Endothelial cell of umbilical vein (primary cell): ENCODE results near the gene ZNF407. TPM values are rescaled to one million over a fixed set of nuclear protein-coding genes. Genes with fewer than 3 reads are reported as not detected.

Experiments used
- BruUV-seq: library from RNA; stranded (reverse); fragments of 400-500 nt; replicated peaks from 2 replicates; lab custom pipeline; 2021; lab: Mats Ljungman, UMichigan
- CTCF ChIA-PET: fragments of 300-600, 350-600 bp; sonication (Branson Sonifier 250); formaldehyde crosslinking; loops from one replicate; lab custom pipeline; 2021; ENCODE audit warnings: antibody characterized with exemption, inconsistent platforms; lab: Charles Lee
- POLR2A ChIA-PET: fragments of 300-600, 350-600 bp; sonication (Branson Sonifier 250); formaldehyde crosslinking; loops from one replicate; lab custom pipeline; 2021; ENCODE audit warnings: antibody characterized with exemption, inconsistent platforms; lab: Charles Lee
- DNase-seq: peaks from one replicate; pipeline ENCODE4 v3.0.0-alpha.2; 2011; ENCODE audit warnings: low read depth, low spot score
- FAIRE-seq: peaks from 2 replicates; lab custom pipeline; 2011; peaks lifted over from hg19 to GRCh38; lab: Jason Lieb, UNC
- H2AFZ ChIP-seq: 2 replicates; pipeline ENCODE4 v1.6.0; 2012; ENCODE audit warnings: low read depth, low read length, control low read depth, inconsistent platforms
- H3K27ac ChIP-seq: 2 replicates; pipeline ENCODE4 v1.5.1; 2011; ENCODE audit warnings: low read depth, mild to moderate bottlenecking, control low read depth, low read length, moderate library complexity; ENCODE audit not compliant: insufficient read depth
- H3K27me3 ChIP-seq, 2 experiments: 2 replicates each; pipeline versions ENCODE4 v1.6.0 to v1.6.1; 2011; ENCODE audit warnings: low read length in 2 of 2, mixed read lengths in 1 of 2; ENCODE audit not compliant: control insufficient read depth in 2 of 2, insufficient read depth in 2 of 2
- H3K36me3 ChIP-seq, 2 experiments: 2 replicates in 1 of 2; 3 replicates in 1 of 2; pipeline ENCODE4 v1.5.1; 2011; ENCODE audit warnings: low read length in 2 of 2, mild to moderate bottlenecking in 1 of 2, moderate library complexity in 1 of 2; ENCODE audit not compliant: control insufficient read depth in 2 of 2, insufficient read depth in 2 of 2; ENCODE audit errors: extremely low read depth in 1 of 2
- H3K4me1 ChIP-seq: 3 replicates; pipeline ENCODE4 v1.5.1; 2011; ENCODE audit warnings: mild to moderate bottlenecking, low read length; ENCODE audit not compliant: control insufficient read depth, insufficient read depth; ENCODE audit errors: extremely low read depth
- H3K4me2 ChIP-seq: 2 replicates; pipeline ENCODE4 v1.6.1; 2011; ENCODE audit warnings: low read length, control low read depth, mixed read lengths; ENCODE audit not compliant: insufficient read depth
- H3K4me3 ChIP-seq, 3 experiments: fragments of 200-600 bp in 1 of 3; sonication (generic), shearing (Covaris generic) in 1 of 3; replicated peaks in 1 of 3; 2 replicates each; pipeline ENCODE4 v1.5.1; 2011 to 2016; ENCODE audit warnings: control low read depth in 3 of 3, low read length in 3 of 3, mild to moderate bottlenecking in 2 of 3, inconsistent platforms in 1 of 3, low read depth in 1 of 3, moderate library complexity in 1 of 3; ENCODE audit not compliant: insufficient read depth in 1 of 3
- H3K79me2 ChIP-seq: 2 replicates; pipeline ENCODE4 v1.6.0; 2012; ENCODE audit warnings: low read length, inconsistent platforms; ENCODE audit not compliant: control insufficient read depth, insufficient read depth
- H3K9ac ChIP-seq: replicated peaks from 2 replicates; pipeline ENCODE3; 2011; ENCODE audit warnings: low read length, control low read depth; ENCODE audit not compliant: insufficient read depth; ENCODE audit errors: extremely low read depth
- H3K9me1 ChIP-seq: replicated peaks from 3 replicates; pipeline ENCODE4 v1.6.0; 2011; ENCODE audit warnings: mild to moderate bottlenecking, low read length; ENCODE audit not compliant: control insufficient read depth, insufficient read depth; ENCODE audit errors: extremely low read depth
- H3K9me3 ChIP-seq: replicated peaks from 2 replicates; pipeline ENCODE4 v1.5.1; 2012; ENCODE audit warnings: low read length, inconsistent platforms; ENCODE audit not compliant: control insufficient read depth, insufficient read depth
- H4K20me1 ChIP-seq: replicated peaks from 2 replicates; pipeline ENCODE3; 2011; ENCODE audit warnings: mild to moderate bottlenecking, low read length; ENCODE audit not compliant: control insufficient read depth, insufficient read depth; ENCODE audit errors: extremely low read depth
- CTCF ChIP-seq, 2 donors: IDR thresholded peaks; 1 replicate in 1 of 2; 2 replicates in 1 of 2; pipeline ENCODE4 v1.5.1; 2011; ENCODE audit warnings: low read length in 2 of 2, mild to moderate bottlenecking in 2 of 2, moderate library complexity in 2 of 2, control low read depth in 1 of 2, inconsistent platforms in 1 of 2, low read depth in 1 of 2; ENCODE audit not compliant: insufficient read depth in 1 of 2; ENCODE audit errors: extremely low read depth in 1 of 2
- EZH2 ChIP-seq: IDR thresholded peaks from 2 replicates; pipeline ENCODE4 v1.6.1; 2012; ENCODE audit warnings: borderline replicate concordance, low read depth, mild to moderate bottlenecking, moderate library complexity, low read length, inconsistent platforms; ENCODE audit not compliant: severe bottlenecking
- FOS ChIP-seq: IDR thresholded peaks from 2 replicates; pipeline ENCODE4 v1.6.1; 2011; ENCODE audit warnings: mild to moderate bottlenecking, low read length, moderate library complexity, borderline replicate concordance; ENCODE audit not compliant: insufficient read depth
- GATA2 ChIP-seq: IDR thresholded peaks from 2 replicates; pipeline ENCODE4 v1.7.0; 2011; ENCODE audit warnings: low read depth, mild to moderate bottlenecking, moderate library complexity, mixed read lengths, low read length; ENCODE audit not compliant: insufficient read length, insufficient read depth
- JUN ChIP-seq: IDR thresholded peaks from 2 replicates; pipeline ENCODE4 v1.6.1; 2011; ENCODE audit warnings: borderline replicate concordance, low read depth; ENCODE audit not compliant: insufficient read length, insufficient read depth
- MAX ChIP-seq: IDR thresholded peaks from 2 replicates; pipeline ENCODE4 v1.6.1; 2011; ENCODE audit not compliant: insufficient read depth, insufficient read length
- MYC ChIP-seq: IDR thresholded peaks from one replicate; pipeline ENCODE4 v1.6.1; 2011; ENCODE audit warnings: mild to moderate bottlenecking, low read depth, low read length
- POLR2A ChIP-seq: IDR thresholded peaks from 2 replicates; pipeline ENCODE4 v1.6.1; 2012; ENCODE audit warnings: low read depth, mild to moderate bottlenecking, control low read depth, low read length
- POLR2AphosphoS5 ChIP-seq: IDR thresholded peaks from 2 replicates; pipeline ENCODE4 v1.6.1; 2012; ENCODE audit warnings: low read depth, mild to moderate bottlenecking, control low read depth, low read length, moderate library complexity; ENCODE audit not compliant: insufficient read depth
- dilution Hi-C: fragments of 300-500 bp; cut with MboI; formaldehyde crosslinking; loops from one replicate; pipeline ENCODE4 v1.15.0; 2019; ENCODE audit warnings: low sequenced_read_pairs; ENCODE audit not compliant: extremely low pct_ligation_motif_present
- intact Hi-C: fragments of 100-400 bp; cut with micrococcal nuclease; formaldehyde crosslinking; loops from one replicate; pipeline ENCODE4 v1.10.0; 2022
- polyA plus RNA-seq, 4 experiments: library from polyadenylated mRNA; depleted of rRNA in 3 of 4; stranded (reverse) in 3 of 4; unstranded in 1 of 4; fragments of >200 nt; gene quantifications; 2 replicates each; pipeline versions ENCODE4 v1.2.1 to v1.2.3, GENCODE V29; 2011 to 2012; ENCODE audit warnings: missing spikeins in 1 of 4
- total RNA-seq: library from RNA; stranded (reverse); gene quantifications from 2 replicates; pipeline ENCODE4 v1.2.3, GENCODE V29; 2021

Gene ZNF407
- total and polyA plus RNA-seq, 2 donors (not counting 3 experiments of a cell fraction or from before 2014, with no cell fraction given) = 3.8 to 20.1 TPM

- H3K9me3 ChIP-seq = no peaks in the 10 kb centered on the region
- no peaks in the 10 kb centered on the region for H3K36me3 ChIP-seq
- no peak for FAIRE-seq
- no peak overlapping the region for H3K4me3 ChIP-seq
- no peaks in the 10 kb centered on the region for H3K4me1 ChIP-seq
- BruUV-seq = no TSS peak
- ChIA-PET CTCF (interaction anchor here (0.8 to 2.2 kb wide), 2 partner anchors 12 to 18 kb away, joined by 3 to 6 read pairs; no protein-coding TSS in a partner anchor), POLR2A (no interaction called here)
- intact Hi-C loops (no loop called here), dilution Hi-C loops (no loop called here)
- no peaks in the 10 kb centered on the region for H3K79me2 ChIP-seq
- TF ChIP-seq GATA2 (no peak), MAX (no peak), POLR2AphosphoS5 (no peak), CTCF (IDR thresholded peaks at IDR 0.05; ENCODE audit: extremely low read depth in 1 of 2, insufficient read depth in 1 of 2, low read depth in 1 of 2, low read length in 2 of 2) (no peak), FOS (no peak), EZH2 (no peak), POLR2A (no peak), MYC (no peak), JUN (no peak)
- no peaks in the 10 kb centered on the region for H4K20me1 ChIP-seq
- no peak for DNase-seq
- no peak overlapping the region for H2AFZ ChIP-seq
- H3K27ac ChIP-seq = no peak overlapping the region
- no peak overlapping the region for H3K9ac ChIP-seq
- no peak overlapping the region for H3K4me2 ChIP-seq
- H3K27me3 ChIP-seq = no peaks in the 10 kb centered on the region
- H3K9me1 ChIP-seq = no peaks in the 10 kb centered on the region
Measured at GRCh38 chr18:74773171-74773624, 175.5 kb downstream of the ZNF407 start.
